ENCODE measurements around the gene ZNF236.
"Not testable (repeated sequence)": the region's sequence is repeated elsewhere in the genome, so short reads cannot be mapped to it uniquely, and the experiment has no call there.

ZNF236 gene

GRCh38 chr18:77012806-77013541 lies 190.6 kb downstream of the ZNF236 start:
- no peak for DNase-seq

GRCh38 chr18:77013811-77014521 lies 191.6 kb downstream of the ZNF236 start:
- no peak for DNase-seq

GRCh38 chr18:77014538-77014937 lies 192.2 kb downstream of the ZNF236 start:
- DNase-seq = no peak

- DNase-seq = no peak
Observed at GRCh38 chr18:77015169-77015568, 192.8 kb downstream of the ZNF236 start.

GRCh38 chr18:77015771-77016710 lies 193.7 kb downstream of the ZNF236 start:
- no peak for DNase-seq

- no peak for DNase-seq
Observed at GRCh38 chr18:77016936-77017335, 194.6 kb downstream of the ZNF236 start.

GRCh38 chr18:77017355-77017754 lies 195.0 kb downstream of the ZNF236 start:
- DNase-seq = no peak

- not testable (repeated sequence) for DNase-seq
Observed at GRCh38 chr18:77018650-77019049, 196.3 kb downstream of the ZNF236 start.

- no peak for DNase-seq
Observed at GRCh38 chr18:77019641-77020040, 197.3 kb downstream of the ZNF236 start.

All from NCI-H187 treated with DMSO at 0.1 percent for 48 hours (cell line).